Gastrocnemius medialis (tissue), 4 donors: ENCODE results near the gene ZNF541.

Experiments
- CTCF ChIP-seq, 5 experiments: fragments of 450-650 bp in 3 of 5; fragments of 200-600 bp in 2 of 5; sonication (generic) in 2 of 5; IDR thresholded peaks in 4 of 5; conservative IDR thresholded peaks in 1 of 5; 1 replicate in 4 of 5; 2 replicates in 1 of 5; pipeline ENCODE4 v1.5.1; 2016 to 2019; ENCODE audit warnings: antibody characterized with exemption in 5 of 5, mild to moderate bottlenecking in 3 of 5, moderate library complexity in 3 of 5
- POLR2A ChIP-seq, 2 donors: fragments of 450-650 bp; IDR thresholded peaks; one replicate each; pipeline ENCODE4 v1.6.1; 2017; ENCODE audit warnings: antibody characterized with exemption in 2 of 2, mild to moderate bottlenecking in 2 of 2, moderate library complexity in 2 of 2

DNA sequence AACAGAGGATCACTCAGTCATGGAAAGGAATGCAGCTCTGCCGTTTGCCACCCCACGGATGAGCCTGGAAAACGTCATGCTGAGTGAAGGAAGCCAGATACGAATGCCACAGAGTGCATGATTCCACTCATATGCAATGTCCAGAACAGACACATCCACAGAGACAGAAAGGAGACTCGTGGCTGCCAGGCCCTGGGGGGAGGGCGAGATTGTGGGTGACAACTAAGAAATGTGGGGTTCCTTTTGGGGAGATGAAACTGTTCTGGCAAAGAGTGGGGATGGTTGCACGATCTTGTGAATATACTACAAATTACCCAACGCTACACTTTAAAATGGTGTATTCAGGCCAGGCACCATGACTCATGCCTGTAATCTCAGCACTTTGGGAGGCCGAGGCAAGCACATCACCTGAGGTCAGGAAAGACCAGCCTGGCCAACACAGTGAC, 30.9 kb downstream of the ZNF541 start:
- TF ChIP-seq CTCF (IDR thresholded peaks at IDR 0.05 in 4 of 5, conservative IDR thresholded peaks at IDR 0.05 in 1 of 5) (no peak), POLR2A (IDR thresholded peaks at IDR 0.05) (no peak)
